Limb (tissue), 2 donors: ENCODE measurements around the gene ENTPD3.

Source experiments
- DNase-seq, 2 donors: peaks; one replicate each; pipeline ENCODE4 v3.0.0-alpha.2; 2016; ENCODE audit errors: extremely low spot score in 2 of 2

ENTPD3 gene

DNA sequence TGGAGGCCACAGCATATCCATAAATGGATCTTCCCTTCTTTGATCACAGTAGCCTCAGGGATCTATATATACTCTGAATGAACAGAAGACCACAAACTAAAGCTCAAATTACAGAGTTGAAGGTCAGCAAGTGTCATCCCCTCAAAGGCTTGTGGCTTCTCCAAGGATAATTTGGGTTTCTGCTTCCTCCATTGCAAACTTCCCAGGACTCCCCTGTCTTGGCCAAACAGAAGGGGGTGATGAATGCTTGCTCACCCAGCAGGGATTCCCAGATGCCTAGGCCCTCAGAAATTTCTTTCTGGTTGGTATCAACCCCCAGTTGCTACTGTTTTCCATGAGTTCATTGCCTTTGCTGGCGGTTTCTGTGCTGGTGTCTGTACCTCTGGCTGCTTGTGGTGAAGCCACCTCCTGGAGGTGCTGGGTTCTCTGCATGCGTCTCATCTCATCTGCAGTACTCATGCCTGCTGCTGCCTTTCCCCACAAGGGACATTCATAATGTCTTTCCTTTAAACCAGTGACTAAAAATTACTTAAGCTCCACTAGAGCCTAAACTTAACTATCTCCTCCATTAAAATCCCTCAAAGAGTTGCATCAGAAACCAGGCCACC lies 17.7 kb downstream of the ENTPD3 start:
- DNase-seq, result no peak

DNA sequence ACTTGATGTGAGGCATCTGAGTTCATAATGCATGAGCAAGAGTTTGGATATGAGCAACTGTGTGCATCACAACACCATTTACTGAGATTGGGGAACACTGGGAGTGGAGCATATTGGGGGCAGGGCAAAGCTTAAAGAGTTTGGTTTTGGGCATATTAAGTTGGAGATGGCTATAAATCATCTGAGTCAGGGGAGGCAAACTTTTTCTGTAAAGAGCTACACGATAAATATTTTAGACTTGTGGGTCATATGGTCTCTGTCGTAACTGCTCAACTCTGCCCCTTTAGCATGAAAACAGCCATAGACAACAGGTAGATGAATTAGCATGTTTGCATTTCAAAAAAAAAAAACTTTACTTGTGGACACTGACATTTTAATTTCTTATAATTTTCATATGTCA lies 20.0 kb downstream of the ENTPD3 start:
- no peak for DNase-seq

DNA sequence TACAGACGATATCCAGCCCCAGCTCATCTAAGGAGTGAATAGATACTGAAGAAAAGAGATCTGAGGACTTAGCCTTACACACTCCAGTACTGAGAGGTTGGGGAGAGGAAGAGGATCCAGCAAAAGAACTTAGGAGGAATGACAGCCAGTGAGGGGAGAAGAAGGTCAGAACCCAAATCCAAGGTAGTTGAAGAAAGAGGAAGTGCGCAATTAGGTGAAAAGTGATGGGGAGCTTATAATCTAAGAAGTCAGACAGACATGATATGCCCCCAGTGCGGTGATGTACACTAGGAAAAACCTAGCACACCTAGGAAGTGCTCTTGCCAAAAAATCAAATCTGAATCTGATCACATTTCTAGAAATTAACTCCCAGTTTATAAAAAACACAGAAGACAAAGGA lies 20.6 kb downstream of the ENTPD3 start:
- DNase-seq, result no peak

DNA sequence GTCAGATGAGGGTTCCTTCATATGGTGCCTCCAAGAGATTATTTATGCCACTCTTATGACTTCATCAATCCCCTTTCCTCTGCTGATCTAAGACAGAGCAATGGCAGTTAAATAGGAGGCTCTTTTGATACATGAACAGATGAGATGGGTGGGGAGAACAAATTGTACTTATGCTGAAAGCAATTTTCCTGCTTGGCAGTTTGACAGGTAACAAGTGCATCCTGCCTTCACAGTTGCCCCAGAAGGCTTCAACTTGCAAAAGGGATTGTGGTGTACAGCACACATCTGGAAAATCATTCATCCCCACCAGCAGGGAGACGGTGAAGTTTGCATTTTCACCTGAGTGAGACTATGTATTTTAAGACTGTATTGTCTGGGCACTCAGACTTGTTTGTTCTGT lies 27.3 kb downstream of the ENTPD3 start:
- no peak for DNase-seq

DNA sequence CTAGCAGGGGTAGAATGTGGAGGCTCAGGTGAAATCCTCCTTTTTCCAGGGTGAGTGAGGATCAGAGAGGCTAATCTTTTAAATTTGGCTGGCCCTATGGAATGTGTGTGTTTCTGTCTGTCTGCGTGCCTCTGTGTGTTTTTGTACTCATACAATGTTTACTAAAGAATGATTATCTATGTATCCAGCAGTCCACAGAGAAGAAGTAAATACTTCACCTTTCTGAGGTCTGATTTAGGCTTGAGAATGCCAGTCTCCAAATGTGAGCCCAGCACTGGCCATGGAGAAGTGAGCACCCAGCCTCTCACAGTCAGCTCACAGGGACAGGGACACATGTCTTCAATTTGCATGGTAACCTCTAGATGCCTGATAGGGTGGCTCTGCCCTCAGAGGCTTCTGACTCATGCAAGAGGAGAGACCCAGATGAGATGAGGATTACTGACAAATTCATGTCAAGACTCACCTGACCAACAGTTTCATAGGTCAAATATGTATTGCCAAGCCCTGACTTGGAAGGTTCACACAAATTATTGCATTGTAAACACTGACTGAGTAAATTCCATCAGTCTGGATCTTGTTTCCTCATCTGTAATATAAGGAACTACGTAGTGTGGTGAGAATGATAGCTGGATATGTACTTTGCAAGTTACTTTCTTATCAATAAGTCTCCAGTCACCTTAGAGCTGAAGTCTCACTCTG lies 31.0 kb downstream of the ENTPD3 start:
- DNase-seq, result no peak

DNA sequence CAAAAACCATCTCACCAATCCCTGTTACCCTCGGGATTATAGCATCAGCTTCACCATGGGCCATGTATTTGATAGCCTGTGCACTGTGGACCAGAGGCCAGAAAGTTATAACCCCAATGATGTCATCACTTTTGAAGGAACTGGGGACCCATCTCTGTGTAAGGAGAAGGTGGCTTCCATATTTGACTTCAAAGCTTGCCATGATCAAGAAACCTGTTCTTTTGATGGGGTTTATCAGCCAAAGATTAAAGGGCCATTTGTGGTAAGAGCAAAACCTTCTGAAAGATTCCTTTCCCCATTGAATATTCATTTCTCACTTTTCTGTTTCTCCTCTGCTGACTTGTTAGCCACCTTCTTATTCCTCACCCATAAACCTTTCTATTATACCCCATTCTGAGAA lies 35.9 kb downstream of the ENTPD3 start:
- DNase-seq, result no peak

DNA sequence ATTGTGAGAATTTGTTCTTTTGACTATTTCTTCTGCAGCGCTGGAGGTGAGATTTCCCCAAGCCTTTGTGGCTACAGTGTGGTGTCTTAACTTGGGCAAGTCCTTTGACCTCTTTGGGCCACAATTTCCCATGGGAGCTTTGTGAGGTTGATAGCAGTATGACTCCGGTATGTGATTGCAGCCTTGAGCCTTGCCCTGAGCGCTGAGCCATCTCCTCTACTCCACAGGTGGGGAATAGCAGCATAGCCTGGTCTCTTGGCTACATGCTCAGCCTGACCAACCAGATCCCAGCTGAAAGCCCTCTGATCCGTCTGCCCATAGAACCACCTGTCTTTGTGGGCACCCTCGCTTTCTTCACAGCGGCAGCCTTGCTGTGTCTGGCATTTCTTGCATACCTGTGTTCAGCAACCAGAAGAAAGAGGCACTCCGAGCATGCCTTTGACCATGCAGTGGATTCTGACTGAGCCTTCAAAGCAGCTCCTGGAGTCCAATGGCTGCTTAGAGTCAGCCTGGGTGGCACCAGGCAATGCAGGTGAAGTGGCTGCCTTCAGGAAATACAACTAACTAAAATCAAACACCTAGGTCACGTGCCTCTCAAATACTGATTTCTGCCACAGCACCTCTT lies 40.2 kb downstream of the ENTPD3 start:
- no peak for DNase-seq

DNA sequence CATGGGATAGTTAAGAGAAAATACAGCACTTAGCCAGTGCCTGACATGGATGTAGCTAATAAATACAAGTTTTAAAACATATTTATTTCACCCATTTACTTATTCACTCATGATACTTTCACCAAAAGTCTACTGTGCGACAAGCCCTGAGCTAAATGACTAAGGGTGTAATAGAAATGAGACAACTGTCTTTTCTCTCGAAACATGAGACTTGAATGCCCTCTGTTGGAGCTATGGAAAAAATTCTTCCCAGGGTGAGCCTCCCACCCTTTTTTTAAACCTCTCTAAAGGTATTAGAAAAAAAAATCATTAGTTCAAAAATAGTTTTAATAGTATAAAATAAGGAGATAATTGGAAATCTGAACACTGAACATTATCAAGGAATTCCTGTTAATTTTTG lies 45.8 kb downstream of the ENTPD3 start:
- no peak for DNase-seq

DNA sequence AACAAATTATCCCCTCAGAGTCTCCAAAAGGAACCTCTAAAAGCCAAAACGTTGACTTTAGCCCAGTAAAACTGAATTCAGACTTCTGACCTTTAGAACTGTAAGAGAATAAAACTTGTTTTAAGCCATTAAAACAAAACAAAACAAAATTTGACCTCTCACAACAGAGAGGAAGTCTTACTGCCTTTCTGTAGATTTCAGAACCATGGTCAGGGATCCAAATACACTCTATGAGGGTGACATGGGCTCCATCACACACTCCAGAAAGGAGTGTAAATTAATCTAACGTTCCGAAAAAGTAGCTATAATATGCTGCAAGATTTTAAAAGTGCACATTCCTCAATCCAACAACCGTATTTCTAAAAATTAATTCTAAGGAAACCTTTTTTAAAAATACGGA lies 50.9 kb downstream of the ENTPD3 start:
- DNase-seq, result no peak

DNA sequence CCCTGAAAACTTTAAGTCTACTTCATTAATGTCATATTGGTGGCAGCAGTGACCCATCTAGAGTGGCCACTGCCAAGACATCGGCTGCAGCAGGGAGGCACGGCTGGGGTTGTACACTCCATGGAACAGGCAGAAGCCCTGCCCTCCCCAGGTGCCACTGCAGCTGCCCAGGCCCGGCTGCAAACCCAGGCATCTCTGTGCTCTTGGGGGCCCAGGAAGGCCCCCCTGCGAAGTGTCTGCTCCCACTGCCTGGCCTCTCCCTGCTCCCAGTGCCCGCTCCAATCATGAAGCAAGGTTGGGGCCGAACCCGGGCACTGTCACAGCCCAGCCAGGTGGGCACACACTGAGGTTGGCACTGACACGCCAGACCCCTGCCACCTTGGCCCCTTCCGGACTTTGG lies 58.1 kb downstream of the ENTPD3 start:
- no peak for DNase-seq

DNA sequence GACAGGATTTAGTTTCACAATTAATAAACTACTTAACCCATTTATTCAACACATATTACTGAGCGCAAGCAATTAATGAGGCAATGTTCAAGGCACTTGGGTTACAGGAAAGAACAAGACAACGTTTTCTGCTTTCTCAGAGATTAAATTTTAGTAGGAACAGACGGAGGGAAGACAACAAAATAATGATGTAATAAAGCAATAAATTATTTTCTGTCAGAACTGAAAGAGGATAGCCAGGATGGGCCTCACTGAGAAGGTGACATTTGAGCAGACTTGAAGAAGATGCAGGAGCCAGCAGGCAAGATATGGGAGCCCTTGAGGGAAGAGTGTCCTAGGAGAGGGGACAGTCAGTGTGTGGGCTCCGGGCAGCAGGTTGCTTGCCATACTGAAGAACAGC lies 58.9 kb downstream of the ENTPD3 start:
- DNase-seq, result no peak

DNA sequence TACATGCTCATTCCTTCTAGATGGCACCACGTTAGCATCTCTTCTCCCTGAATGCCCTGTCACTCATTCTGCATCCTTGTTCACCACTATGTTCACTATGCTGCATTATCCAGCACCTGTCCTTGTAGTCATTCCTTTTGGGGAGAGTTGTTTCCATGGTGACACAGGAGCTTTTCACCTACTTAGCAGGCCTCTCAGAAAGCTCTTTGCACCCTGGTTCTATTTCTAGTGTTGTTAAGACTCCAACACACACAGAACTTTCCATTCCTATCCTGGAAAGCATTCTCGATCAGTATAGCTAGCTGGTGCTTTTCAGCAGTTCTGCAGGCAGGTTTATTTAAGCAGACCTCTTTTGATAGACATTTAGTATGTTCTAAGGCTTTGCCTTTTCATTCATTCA lies 63.5 kb downstream of the ENTPD3 start:
- DNase-seq, result no peak

DNA sequence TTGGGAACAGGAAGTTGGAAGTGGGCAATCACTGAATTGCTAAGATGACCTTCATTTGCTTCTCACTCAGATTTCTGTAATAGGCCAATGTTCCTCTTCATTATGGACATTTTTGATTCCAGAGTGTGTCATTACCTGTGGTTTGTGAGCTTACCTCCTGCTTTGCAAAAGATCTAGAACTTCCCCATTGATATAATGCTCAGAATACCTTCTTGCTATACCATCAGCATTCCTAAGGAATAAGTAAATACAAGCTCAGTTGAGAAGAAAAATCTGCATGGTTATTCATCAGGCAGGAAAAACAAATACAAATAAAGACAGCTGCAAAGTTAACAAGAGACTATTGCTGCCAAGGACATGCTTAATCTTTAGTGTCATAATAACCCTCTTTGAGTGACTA lies 64.6 kb downstream of the ENTPD3 start:
- no peak for DNase-seq

DNA sequence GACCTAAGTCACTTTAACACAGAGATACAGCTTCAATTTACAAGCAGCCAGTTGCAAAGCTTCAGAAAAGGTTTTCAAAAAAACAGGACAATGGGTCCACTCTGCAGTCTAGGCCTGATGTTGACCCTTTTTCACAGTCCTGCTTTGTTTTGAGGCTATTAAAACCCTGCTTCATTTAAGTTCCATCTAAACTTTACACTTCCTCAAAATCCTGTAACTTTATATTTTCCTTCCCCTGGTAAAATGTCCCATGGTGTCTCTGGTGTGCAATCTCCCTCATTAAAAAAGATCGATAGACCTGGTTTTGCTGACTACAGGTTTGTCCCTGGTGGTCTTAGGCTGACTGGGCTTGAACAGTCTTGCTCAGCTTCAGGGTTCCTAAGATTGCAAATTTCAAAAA lies 65.1 kb downstream of the ENTPD3 start:
- no peak for DNase-seq

DNA sequence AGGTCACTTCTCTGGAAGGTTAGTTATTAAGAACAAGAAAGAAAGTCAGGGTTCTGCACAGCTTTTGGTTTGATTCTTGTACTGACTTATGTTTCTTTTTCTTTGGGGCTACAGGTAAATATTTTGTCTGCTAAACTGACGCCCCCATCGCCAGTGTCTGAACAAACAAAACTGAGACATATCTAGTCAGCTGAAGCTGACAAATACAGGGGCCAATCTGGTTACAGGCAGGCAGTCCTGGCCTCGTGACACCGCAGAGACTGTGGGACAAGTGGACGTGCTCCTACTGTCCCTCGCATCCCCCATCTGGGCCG lies 65.5 kb downstream of the ENTPD3 start:
- no peak for DNase-seq

DNA sequence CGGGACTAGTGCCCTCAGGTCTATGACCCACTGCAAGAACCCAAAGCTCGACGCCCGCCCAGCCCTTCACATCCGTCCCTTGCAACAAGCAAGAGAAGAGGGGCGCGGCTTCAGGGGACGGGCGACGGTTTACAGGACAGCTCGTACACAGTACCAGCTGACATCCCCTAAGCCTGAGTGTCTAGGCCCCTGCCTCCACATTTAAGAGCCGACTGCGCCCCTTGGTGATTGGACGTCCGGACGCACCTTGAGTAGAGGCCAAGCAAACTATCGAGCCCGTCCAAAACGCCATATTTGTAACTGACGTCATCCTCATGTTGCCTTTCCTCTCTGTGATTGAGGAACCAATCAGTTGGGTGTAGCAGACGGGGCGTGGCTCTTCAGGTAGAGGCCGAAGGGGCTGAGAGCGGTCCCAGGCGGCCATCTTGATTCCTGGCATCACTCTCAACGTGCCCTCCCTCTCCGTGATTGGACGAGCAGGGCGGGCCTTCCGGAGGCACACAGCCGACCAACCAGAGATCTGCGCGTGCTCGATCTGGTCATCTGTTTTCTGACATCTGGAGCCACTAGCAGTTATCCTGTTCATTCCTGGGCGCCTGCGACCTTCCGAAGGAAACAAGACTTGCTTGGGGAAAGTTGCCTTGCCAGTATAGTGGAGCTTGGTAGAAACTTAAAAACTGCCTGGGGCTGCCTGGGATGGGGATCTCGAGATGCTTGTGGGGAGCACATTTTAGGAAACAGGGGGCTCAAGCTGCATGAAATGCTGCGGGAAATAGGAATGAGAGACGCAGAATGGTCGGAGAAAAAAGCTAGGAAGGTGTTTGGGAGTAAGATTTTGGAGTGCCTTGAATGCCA lies 66.1 kb downstream of the ENTPD3 start:
- peak; percentile 96 to 99 for DNase-seq

DNA sequence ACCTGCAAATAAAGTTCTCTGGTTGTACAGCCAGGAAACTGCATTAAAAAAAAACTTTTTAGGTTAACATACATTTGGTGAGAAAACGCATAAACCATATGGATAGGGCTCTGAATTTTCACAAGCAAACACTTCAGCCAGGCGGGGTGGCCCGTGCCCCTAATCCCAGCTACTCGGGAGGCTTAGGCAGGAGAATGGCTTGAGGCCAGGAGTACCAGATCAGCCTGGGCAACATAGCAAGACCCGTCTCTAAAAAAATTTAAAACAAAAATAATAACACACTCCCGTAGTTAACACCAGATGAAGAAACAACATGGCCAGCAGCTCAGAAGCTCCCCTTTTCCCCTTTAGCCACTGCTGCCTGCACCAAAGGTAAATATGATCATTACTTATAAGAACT lies 66.9 kb downstream of the ENTPD3 start:
- DNase-seq, result no peak

DNA sequence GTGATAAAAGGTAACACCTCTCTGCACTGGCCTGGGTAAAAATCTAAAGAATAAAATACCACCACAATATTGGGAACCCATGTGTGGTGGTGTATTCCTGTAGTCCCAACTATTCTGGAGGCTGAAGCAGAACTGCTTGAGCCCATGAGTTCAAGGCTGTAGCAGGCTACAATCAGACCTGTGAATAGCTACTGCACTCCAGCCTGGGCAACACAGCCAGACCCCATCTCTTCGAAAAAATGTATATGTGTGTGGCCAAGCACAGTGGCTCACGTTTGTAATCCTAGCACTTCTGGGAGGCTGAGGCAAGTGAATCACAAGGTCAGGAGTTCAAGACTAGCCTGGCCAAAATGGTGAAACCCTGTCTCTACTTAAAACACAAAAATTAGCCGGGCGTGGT lies 68.3 kb downstream of the ENTPD3 start:
- no peak for DNase-seq

DNA sequence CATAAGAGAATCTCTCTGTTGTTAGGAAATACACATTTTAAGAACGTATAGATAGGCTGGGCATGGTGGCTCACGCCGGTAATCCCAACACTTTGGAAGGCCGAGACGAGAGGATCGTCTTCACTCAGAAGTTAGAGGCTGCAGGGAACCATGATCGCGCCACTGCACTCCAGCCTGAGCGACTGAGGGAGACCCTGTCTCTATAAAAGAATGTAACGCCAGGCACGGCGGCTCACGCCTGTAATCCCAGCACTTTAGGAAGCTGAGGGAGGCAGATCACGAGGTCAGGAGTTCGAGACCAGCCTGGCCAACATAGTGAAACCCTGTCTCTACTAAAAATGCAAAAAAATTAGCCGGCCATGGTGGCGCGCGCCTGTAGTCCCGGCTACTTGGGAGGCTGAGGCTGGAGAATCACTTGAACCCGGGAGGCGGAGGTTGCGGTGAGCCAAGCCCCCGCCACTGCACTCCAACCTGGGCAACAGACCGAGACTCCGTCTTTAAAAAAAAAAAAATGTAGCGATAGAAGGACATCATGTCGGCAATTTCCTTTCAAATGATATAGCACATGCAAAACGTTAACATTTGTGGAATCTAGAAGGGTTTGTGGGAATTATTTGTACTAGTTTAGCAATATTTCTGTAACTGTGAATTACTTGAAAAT lies 69.4 kb downstream of the ENTPD3 start:
- no peak for DNase-seq

DNA sequence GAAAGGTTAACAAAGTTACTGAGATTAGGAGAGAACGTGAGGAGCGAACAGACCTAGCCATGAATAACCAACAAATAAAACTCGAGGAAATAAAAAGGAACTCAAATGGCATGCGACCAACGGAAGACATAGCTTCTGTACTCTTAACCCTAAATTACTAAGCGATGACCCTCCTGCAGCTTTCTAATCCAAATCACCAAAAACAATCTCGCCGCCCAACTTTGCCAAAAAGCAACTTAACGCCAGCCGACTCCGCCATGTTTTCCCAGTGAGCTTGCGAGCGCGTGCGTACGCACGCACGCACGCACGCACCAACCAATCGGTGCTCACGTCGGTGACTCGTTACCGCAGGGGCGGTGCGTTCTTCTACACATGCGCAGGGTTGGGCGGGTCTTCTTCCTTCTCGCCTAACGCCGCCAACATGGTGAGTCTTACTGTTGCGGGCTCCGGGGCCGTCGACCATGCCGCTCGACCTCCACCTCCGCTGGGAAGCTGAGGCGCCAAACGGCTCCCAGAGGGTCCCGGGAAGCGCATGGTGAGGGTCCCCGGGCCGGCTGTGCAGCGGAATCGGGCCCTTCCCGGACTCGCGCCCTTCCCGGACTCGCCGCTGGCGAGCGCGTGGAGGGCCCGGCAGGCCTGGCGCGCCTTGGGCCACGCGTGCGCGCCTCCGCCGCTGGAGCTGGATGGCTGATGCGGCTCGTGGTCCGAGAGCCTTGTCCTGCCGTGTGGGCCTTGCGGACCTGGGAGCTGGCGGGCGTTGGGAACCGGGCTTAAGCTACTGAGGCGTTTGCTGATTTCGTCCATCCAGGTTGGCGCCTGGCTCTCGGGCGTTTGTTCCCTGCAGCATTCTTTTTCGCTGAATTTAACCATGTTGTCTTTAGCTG lies 70.2 kb downstream of the ENTPD3 start, which contains the start of gene RPL14:
Gene RPL14, plus strand, starts transcription at position 400 of the 884 bp plus-strand sequence. Its CDS starts 133 bp downstream, at position 533.
- peak; percentile 95 for DNase-seq

DNA sequence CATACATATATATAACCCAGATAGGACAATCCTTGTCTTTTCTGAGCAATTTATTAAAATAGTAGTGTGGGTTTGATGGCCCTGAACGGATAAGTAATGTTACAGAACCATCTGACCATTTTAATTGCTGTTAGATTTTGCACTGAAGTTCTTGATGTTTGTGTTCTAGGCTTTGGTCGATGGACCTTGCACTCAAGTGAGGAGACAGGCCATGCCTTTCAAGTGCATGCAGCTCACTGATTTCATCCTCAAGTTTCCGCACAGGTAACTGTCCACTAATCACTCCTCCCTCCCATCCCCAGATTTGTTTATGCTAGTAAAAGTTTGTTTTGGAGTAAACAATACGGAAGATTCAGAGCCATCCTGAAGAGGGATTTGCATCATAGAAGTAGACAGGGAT lies 71.5 kb downstream of the ENTPD3 start:
- no peak for DNase-seq
